ENCODE results near the gene MINK1.
"Not testable (repeated sequence)": the region's sequence is repeated elsewhere in the genome, so short reads cannot be mapped to it uniquely, and the experiment has no call there.

The MINK1 gene

GRCh38 chr17:4812690-4813089 is 20.4 kb upstream of the MINK1 start:
- no peak for DNase-seq

- no peak for DNase-seq
These were observed 18.0 kb upstream of the MINK1 start for GRCh38 chr17:4815043-4815675.

GRCh38 chr17:4816826-4817225 is 16.3 kb upstream of the MINK1 start:
- no peak for DNase-seq

- no peak for DNase-seq
These were observed 14.9 kb upstream of the MINK1 start for GRCh38 chr17:4818276-4818675.

GRCh38 chr17:4822835-4823234 is 10.3 kb upstream of the MINK1 start:
- DNase-seq = no peak

- DNase-seq = no peak
These were observed 9.6 kb upstream of the MINK1 start for GRCh38 chr17:4823373-4824089.

- no peak for DNase-seq
These were observed 5.7 kb upstream of the MINK1 start for GRCh38 chr17:4827399-4827798.

- not testable (repeated sequence) for DNase-seq
These were observed 337 bp upstream of the MINK1 start for GRCh38 chr17:4832829-4833177.

GRCh38 chr17:4833941-4834680 is 971 bp downstream of the MINK1 start:
- DNase-seq = no peak

- no peak for DNase-seq
These were observed 1.5 kb downstream of the MINK1 start for GRCh38 chr17:4834681-4835020.

GRCh38 chr17:4836221-4836620 is 3.1 kb downstream of the MINK1 start:
- DNase-seq = no peak

GRCh38 chr17:4837471-4838308 is 4.5 kb downstream of the MINK1 start:
- no peak for DNase-seq

GRCh38 chr17:4838309-4838785 is 5.2 kb downstream of the MINK1 start:
- no peak for DNase-seq

GRCh38 chr17:4839221-4839620 is 6.1 kb downstream of the MINK1 start:
- no peak for DNase-seq

GRCh38 chr17:4839965-4840892 is 7.1 kb downstream of the MINK1 start:
- no peak for DNase-seq

- DNase-seq = no peak
These were observed 7.7 kb downstream of the MINK1 start for GRCh38 chr17:4840893-4841242.

- DNase-seq = no peak
These were observed 9.2 kb downstream of the MINK1 start for GRCh38 chr17:4842376-4842775.

GRCh38 chr17:4843321-4844000 is 10.3 kb downstream of the MINK1 start:
- DNase-seq = no peak

- no peak for DNase-seq
These were observed 12.0 kb downstream of the MINK1 start for GRCh38 chr17:4845118-4845517.

GRCh38 chr17:4846635-4847390 is 13.7 kb downstream of the MINK1 start:
- DNase-seq = no peak

- no peak for DNase-seq
These were observed 15.9 kb downstream of the MINK1 start for GRCh38 chr17:4849011-4849536.

All from activated CD8-positive, alpha-beta memory T cell treated with anti-CD3 and anti-CD28 coated beads, Interleukin-2, amount 50 U/mL, for 4 hours (primary cell).